SK-N-SH treated with all-trans-retinoic acid at 6 μM for 48 hours (cell line): ENCODE measurements around the gene SAMHD1.

ENCODE experiments used
- ATAC-seq: fragments of 200-7000 bp; cut with Tn5 transposase; 3 replicates; pipeline ENCODE4 v1.9.1; 2020; ENCODE audit warnings: mild to moderate bottlenecking, moderate library complexity
- ARNTL ChIP-seq: fragments of 450-650 bp; formaldehyde crosslinking; IDR thresholded peaks from 2 replicates; pipeline ENCODE4 v1.5.0; 2020; ENCODE audit warnings: low read depth, mild to moderate bottlenecking, moderate library complexity, borderline replicate concordance
- CSDC2 ChIP-seq: fragments of 250-450 bp; sonication (Bioruptor Pico); IDR thresholded peaks from 2 replicates; pipeline ENCODE4 v1.5.0; 2020; ENCODE audit warnings: mild to moderate bottlenecking, moderate library complexity
- ESRRG ChIP-seq: fragments of 250-450 bp; sonication (Bioruptor Pico); IDR thresholded peaks from 2 replicates; pipeline ENCODE4 v1.6.1; 2021; ENCODE audit warnings: mild to moderate bottlenecking
- GLIS3 ChIP-seq: fragments of 250-450 bp; sonication (Bioruptor Pico); IDR thresholded peaks from 2 replicates; pipeline ENCODE4 v1.5.0; 2020; ENCODE audit warnings: mild to moderate bottlenecking, moderate library complexity
- ISL1 ChIP-seq: fragments of 250-450 bp; sonication (Bioruptor Pico); IDR thresholded peaks from 2 replicates; pipeline ENCODE4 v2.1.2; 2022; ENCODE audit warnings: mild to moderate bottlenecking, moderate library complexity
- OSR1 ChIP-seq: fragments of 250-450 bp; sonication (Bioruptor Pico); IDR thresholded peaks from 2 replicates; pipeline ENCODE4 v1.8.0; 2022; ENCODE audit warnings: moderate library complexity, mild to moderate bottlenecking, inconsistent platforms
- PATZ1 ChIP-seq: fragments of 250-450 bp; sonication (Bioruptor Pico); IDR thresholded peaks from 2 replicates; pipeline ENCODE4 v1.8.0; 2020; ENCODE audit warnings: mild to moderate bottlenecking, moderate library complexity, borderline replicate concordance
- PPARA ChIP-seq: fragments of 250-450 bp; sonication (Bioruptor Pico); IDR thresholded peaks from 2 replicates; pipeline ENCODE4 v1.5.0; 2020; ENCODE audit warnings: mild to moderate bottlenecking, borderline replicate concordance
- RARB ChIP-seq: fragments of 250-450 bp; sonication (Bioruptor Pico); IDR thresholded peaks from 2 replicates; pipeline ENCODE4 v1.8.0; 2021; ENCODE audit warnings: mild to moderate bottlenecking, moderate library complexity
- SNAI2 ChIP-seq: fragments of 250-450 bp; sonication (Bioruptor Pico); IDR thresholded peaks from 2 replicates; pipeline ENCODE4 v1.5.0; 2020; ENCODE audit warnings: mild to moderate bottlenecking, moderate library complexity
- TCF4 ChIP-seq: fragments of 250-450 bp; sonication (Bioruptor Pico); IDR thresholded peaks from 2 replicates; pipeline ENCODE4 v1.8.0; 2021; ENCODE audit warnings: mild to moderate bottlenecking, moderate library complexity, borderline replicate concordance
- TOX ChIP-seq: fragments of 250-450 bp; sonication (Bioruptor Pico); IDR thresholded peaks from 2 replicates; pipeline ENCODE4 v1.8.0; 2021; ENCODE audit warnings: mild to moderate bottlenecking, moderate library complexity, borderline replicate concordance
- ZC3H10 ChIP-seq: fragments of 250-450 bp; sonication (Bioruptor Pico); IDR thresholded peaks from 2 replicates; pipeline ENCODE4 v1.5.1; 2021; ENCODE audit warnings: mild to moderate bottlenecking, moderate library complexity
- ZFP3 ChIP-seq: fragments of 250-450 bp; sonication (Bioruptor Pico); IDR thresholded peaks from 2 replicates; pipeline ENCODE4 v1.5.0; 2020; ENCODE audit warnings: mild to moderate bottlenecking, moderate library complexity
- ZFP30 ChIP-seq: fragments of 450-650 bp; formaldehyde crosslinking; IDR thresholded peaks from 2 replicates; pipeline ENCODE4 v1.5.0; 2022; ENCODE audit warnings: mild to moderate bottlenecking, moderate library complexity
- ZNF565 ChIP-seq: fragments of 450-650 bp; formaldehyde crosslinking; conservative IDR thresholded peaks from 2 replicates; pipeline ENCODE4 v1.5.0; 2020; ENCODE audit warnings: low read depth, mild to moderate bottlenecking, moderate library complexity
- ZNF70 ChIP-seq: fragments of 450-650 bp; formaldehyde crosslinking; IDR thresholded peaks from 2 replicates; pipeline ENCODE4 v1.5.0; 2020; ENCODE audit warnings: mild to moderate bottlenecking, moderate library complexity
- ZNF8 ChIP-seq: fragments of 450-650 bp; formaldehyde crosslinking; IDR thresholded peaks from 2 replicates; pipeline ENCODE4 v1.5.0; 2020; ENCODE audit warnings: mild to moderate bottlenecking, moderate library complexity
- TF ChIP-seq, protein P1 (sequence below): fragments of 250-450 bp; sonication (Bioruptor Pico); IDR thresholded peaks from 2 replicates; pipeline ENCODE4 v1.8.0; 2021; ENCODE audit warnings: low read depth, mild to moderate bottlenecking, moderate library complexity, borderline replicate concordance
- TF ChIP-seq, protein P2 (sequence below): fragments of 250-450 bp; sonication (Bioruptor Pico); IDR thresholded peaks from 2 replicates; pipeline ENCODE4 v1.5.1; 2021; ENCODE audit warnings: mild to moderate bottlenecking, moderate library complexity
- TF ChIP-seq, protein P3 (sequence below): fragments of 250-450 bp; sonication (Bioruptor Pico); IDR thresholded peaks from 2 replicates; pipeline ENCODE4 v1.5.0; 2020; ENCODE audit warnings: mild to moderate bottlenecking, moderate library complexity
- TF ChIP-seq, protein P4 (sequence below): fragments of 250-450 bp; sonication (Bioruptor Pico); IDR thresholded peaks from 2 replicates; pipeline ENCODE4 v1.5.1; 2020; ENCODE audit warnings: low read depth, mild to moderate bottlenecking, moderate library complexity

Gene SAMHD1

GRCh38 chr20:36866681-36867495 lies 84.6 kb downstream of the SAMHD1 start:
- ATAC-seq, result no peak

GRCh38 chr20:36866164-36866563 lies 85.3 kb downstream of the SAMHD1 start:
- ATAC-seq, result no peak

More at GRCh38 chr20:36866681-36867495, 84.6 kb downstream of the SAMHD1 start:
- TF ChIP-seq RARB (CRISPR knock-in tag) (no peak), CSDC2 (CRISPR knock-in tag) (no peak), ZNF565 (CRISPR knock-in tag) (no peak), ZNF8 (CRISPR knock-in tag) (no peak), GLIS3 (CRISPR knock-in tag) (no peak), ZFP30 (CRISPR knock-in tag) (no peak), ISL1 (CRISPR knock-in tag) (no peak), TCF4 (no peak), ZC3H10 (CRISPR knock-in tag) (no peak), OSR1 (CRISPR knock-in tag) (no peak), SNAI2 (CRISPR knock-in tag) (no peak)
- TF ChIP-seq, protein P1, sequence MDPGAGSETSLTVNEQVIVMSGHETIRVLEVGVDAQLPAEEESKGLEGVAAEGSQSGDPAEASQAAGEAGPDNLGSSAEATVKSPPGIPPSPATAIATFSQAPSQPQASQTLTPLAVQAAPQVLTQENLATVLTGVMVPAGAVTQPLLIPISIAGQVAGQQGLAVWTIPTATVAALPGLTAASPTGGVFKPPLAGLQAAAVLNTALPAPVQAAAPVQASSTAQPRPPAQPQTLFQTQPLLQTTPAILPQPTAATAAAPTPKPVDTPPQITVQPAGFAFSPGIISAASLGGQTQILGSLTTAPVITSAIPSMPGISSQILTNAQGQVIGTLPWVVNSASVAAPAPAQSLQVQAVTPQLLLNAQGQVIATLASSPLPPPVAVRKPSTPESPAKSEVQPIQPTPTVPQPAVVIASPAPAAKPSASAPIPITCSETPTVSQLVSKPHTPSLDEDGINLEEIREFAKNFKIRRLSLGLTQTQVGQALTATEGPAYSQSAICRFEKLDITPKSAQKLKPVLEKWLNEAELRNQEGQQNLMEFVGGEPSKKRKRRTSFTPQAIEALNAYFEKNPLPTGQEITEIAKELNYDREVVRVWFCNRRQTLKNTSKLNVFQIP, result no peak

DNA sequence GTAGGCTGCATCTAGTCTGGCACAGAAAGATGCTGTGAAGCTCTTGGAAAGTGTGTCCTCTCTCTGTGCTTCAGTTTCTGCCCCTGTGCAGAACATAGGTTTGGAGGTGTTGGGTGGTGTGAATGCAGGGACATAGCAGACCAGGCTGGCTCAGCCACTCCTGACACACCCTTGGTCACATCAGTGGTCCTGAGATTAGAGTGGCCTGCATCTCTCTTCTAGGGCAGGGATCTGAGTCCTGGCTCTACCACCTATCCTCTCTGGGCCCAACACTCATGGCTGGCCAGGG lies 85.7 kb downstream of the SAMHD1 start:
- no peak for ATAC-seq
- TF ChIP-seq RARB (CRISPR knock-in tag) (no peak), GLIS3 (CRISPR knock-in tag) (no peak), TCF4 (no peak), ESRRG (CRISPR knock-in tag) (no peak), CSDC2 (CRISPR knock-in tag) (no peak), ARNTL (no peak), PPARA (CRISPR knock-in tag) (no peak), ZNF70 (CRISPR knock-in tag) (no peak), ZFP3 (CRISPR knock-in tag) (no peak), ZNF8 (CRISPR knock-in tag) (no peak), ZC3H10 (CRISPR knock-in tag) (no peak), PATZ1 (CRISPR knock-in tag) (no peak)
- TF ChIP-seq, protein P2, sequence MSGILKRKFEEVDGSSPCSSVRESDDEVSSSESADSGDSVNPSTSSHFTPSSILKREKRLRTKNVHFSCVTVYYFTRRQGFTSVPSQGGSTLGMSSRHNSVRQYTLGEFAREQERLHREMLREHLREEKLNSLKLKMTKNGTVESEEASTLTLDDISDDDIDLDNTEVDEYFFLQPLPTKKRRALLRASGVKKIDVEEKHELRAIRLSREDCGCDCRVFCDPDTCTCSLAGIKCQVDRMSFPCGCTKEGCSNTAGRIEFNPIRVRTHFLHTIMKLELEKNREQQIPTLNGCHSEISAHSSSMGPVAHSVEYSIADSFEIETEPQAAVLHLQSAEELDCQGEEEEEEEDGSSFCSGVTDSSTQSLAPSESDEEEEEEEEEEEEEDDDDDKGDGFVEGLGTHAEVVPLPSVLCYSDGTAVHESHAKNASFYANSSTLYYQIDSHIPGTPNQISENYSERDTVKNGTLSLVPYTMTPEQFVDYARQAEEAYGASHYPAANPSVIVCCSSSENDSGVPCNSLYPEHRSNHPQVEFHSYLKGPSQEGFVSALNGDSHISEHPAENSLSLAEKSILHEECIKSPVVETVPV (CRISPR knock-in tag), result no peak

More at GRCh38 chr20:36866164-36866563, 85.3 kb downstream of the SAMHD1 start:
- no peak for TF ChIP-seq ZFP30 (CRISPR knock-in tag)
- TF ChIP-seq TOX, result no peak
- TF ChIP-seq SNAI2 (CRISPR knock-in tag), result no peak
- no peak for TF ChIP-seq ZNF8 (CRISPR knock-in tag)
- TF ChIP-seq OSR1 (CRISPR knock-in tag), result no peak
- no peak for TF ChIP-seq PPARA (CRISPR knock-in tag)
- TF ChIP-seq GLIS3 (CRISPR knock-in tag), result no peak
- TF ChIP-seq, protein P3, sequence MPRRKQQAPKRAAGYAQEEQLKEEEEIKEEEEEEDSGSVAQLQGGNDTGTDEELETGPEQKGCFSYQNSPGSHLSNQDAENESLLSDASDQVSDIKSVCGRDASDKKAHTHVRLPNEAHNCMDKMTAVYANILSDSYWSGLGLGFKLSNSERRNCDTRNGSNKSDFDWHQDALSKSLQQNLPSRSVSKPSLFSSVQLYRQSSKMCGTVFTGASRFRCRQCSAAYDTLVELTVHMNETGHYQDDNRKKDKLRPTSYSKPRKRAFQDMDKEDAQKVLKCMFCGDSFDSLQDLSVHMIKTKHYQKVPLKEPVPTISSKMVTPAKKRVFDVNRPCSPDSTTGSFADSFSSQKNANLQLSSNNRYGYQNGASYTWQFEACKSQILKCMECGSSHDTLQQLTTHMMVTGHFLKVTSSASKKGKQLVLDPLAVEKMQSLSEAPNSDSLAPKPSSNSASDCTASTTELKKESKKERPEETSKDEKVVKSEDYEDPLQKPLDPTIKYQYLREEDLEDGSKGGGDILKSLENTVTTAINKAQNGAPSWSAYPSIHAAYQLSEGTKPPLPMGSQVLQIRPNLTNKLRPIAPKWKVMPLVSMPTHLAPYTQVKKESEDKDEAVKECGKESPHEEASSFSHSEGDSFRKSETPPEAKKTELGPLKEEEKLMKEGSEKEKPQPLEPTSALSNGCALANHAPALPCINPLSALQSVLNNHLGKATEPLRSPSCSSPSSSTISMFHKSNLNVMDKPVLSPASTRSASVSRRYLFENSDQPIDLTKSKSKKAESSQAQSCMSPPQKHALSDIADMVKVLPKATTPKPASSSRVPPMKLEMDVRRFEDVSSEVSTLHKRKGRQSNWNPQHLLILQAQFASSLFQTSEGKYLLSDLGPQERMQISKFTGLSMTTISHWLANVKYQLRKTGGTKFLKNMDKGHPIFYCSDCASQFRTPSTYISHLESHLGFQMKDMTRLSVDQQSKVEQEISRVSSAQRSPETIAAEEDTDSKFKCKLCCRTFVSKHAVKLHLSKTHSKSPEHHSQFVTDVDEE (CRISPR knock-in tag), result no peak
- TF ChIP-seq, protein P1, result no peak
- no peak for TF ChIP-seq CSDC2 (CRISPR knock-in tag)
- no peak for TF ChIP-seq ZC3H10 (CRISPR knock-in tag)
- TF ChIP-seq ESRRG (CRISPR knock-in tag), result no peak
- no peak for TF ChIP-seq ZFP3 (CRISPR knock-in tag)
- TF ChIP-seq, protein P4, sequence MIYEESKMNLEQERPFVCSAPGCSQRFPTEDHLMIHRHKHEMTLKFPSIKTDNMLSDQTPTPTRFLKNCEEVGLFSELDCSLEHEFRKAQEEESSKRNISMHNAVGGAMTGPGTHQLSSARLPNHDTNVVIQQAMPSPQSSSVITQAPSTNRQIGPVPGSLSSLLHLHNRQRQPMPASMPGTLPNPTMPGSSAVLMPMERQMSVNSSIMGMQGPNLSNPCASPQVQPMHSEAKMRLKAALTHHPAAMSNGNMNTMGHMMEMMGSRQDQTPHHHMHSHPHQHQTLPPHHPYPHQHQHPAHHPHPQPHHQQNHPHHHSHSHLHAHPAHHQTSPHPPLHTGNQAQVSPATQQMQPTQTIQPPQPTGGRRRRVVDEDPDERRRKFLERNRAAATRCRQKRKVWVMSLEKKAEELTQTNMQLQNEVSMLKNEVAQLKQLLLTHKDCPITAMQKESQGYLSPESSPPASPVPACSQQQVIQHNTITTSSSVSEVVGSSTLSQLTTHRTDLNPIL (CRISPR knock-in tag), result no peak
- no peak for TF ChIP-seq RARB (CRISPR knock-in tag)
- no peak for TF ChIP-seq ZNF565 (CRISPR knock-in tag)
- no peak for TF ChIP-seq ARNTL
